C4-2B (cell line): Measurements from ENCODE around the gene MXD3.

ENCODE experiments used
- ZFX ChIP-seq: fragments of 450-650 bp; IDR thresholded peaks from 2 replicates; pipeline ENCODE4 v1.6.1; 2017
- TF ChIP-seq, protein P1 (sequence below): fragments of 450-650 bp; conservative IDR thresholded peaks from 2 replicates; pipeline ENCODE4 v1.5.1; 2017; ENCODE audit warnings: mild to moderate bottlenecking

DNA sequence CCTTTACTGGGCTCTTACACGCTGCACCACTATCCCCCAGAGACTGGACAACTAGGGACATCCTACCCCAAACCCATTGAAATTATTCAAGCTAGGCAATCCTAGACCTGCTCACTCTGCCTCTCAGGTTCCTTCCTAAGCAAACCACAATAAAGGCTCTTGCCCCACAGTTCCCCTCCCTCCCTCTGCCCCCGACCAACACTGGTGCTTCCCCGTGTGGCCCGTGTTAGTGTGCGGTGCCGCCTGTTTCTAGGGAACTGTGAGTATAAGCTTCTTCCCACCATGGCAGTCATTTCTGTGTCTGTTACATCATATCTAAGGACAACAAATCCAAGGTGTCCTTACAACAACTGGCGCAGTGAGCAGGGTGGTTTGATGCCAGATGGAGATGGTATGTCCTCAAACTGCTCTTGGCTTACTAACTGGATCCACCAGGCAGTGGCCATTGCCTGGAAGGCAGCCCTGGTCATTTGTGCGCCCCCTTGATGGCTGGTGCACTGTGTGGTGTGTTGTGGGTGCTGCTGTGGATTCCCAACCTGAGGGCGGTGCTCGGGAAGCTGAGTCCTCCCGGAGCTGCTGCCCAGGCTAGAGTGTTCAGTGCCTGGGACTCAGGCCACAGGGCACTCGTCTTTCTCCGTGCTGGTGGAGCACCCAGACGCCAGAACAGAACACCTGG lies 8.4 kb upstream of the MXD3 start:
- TF ChIP-seq, protein P1, sequence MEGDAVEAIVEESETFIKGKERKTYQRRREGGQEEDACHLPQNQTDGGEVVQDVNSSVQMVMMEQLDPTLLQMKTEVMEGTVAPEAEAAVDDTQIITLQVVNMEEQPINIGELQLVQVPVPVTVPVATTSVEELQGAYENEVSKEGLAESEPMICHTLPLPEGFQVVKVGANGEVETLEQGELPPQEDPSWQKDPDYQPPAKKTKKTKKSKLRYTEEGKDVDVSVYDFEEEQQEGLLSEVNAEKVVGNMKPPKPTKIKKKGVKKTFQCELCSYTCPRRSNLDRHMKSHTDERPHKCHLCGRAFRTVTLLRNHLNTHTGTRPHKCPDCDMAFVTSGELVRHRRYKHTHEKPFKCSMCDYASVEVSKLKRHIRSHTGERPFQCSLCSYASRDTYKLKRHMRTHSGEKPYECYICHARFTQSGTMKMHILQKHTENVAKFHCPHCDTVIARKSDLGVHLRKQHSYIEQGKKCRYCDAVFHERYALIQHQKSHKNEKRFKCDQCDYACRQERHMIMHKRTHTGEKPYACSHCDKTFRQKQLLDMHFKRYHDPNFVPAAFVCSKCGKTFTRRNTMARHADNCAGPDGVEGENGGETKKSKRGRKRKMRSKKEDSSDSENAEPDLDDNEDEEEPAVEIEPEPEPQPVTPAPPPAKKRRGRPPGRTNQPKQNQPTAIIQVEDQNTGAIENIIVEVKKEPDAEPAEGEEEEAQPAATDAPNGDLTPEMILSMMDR: no peak
- no peak for TF ChIP-seq ZFX
